GM10248 (cell line): ENCODE data around the gene CDK4.

Source experiments
- CTCF ChIA-PET: fragments of 300-600 bp; sonication (Branson Sonifier 250); formaldehyde crosslinking; extraction: SDS; loops from one replicate; lab custom pipeline; 2021; ENCODE audit warnings: antibody characterized with exemption; lab: Yijun Ruan, JAX
- POLR2A ChIA-PET: fragments of 350-650 bp; sonication (Branson Sonifier 250); formaldehyde crosslinking; extraction: SDS; loops from one replicate; lab custom pipeline; 2020; ENCODE audit warnings: antibody characterized with exemption; lab: Yijun Ruan, JAX
- DNase-seq: peaks from one replicate; pipeline ENCODE4 v3.0.0; 2012; ENCODE audit errors: extremely low spot score
- TF ChIP-seq, protein P1 (sequence below): IDR thresholded peaks from 2 replicates; pipeline ENCODE4 v1.5.1; 2012; ENCODE audit warnings: mild to moderate bottlenecking, low read depth; ENCODE audit errors: extremely low read depth, missing control alignments, control extremely low read depth

The CDK4 gene

DNA sequence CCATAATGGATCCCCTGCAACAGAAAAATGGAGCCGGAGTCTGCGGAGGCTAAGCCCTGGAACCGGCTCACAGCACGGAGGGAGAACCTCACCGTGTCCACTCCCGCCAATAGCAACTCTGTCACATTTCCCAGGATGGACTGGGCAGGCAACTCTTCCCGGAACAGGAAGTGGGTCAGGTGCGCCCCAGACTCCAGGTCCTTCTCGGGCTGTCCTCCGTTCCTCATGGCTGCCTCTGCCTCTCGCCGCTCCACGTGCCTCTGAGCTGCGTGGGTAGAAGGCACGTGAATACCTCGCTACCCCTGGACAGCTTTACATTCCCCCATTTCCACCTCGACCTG, 12.5 kb upstream of the CDK4 start:
- POLR2A ChIA-PET = no interaction called here

DNA sequence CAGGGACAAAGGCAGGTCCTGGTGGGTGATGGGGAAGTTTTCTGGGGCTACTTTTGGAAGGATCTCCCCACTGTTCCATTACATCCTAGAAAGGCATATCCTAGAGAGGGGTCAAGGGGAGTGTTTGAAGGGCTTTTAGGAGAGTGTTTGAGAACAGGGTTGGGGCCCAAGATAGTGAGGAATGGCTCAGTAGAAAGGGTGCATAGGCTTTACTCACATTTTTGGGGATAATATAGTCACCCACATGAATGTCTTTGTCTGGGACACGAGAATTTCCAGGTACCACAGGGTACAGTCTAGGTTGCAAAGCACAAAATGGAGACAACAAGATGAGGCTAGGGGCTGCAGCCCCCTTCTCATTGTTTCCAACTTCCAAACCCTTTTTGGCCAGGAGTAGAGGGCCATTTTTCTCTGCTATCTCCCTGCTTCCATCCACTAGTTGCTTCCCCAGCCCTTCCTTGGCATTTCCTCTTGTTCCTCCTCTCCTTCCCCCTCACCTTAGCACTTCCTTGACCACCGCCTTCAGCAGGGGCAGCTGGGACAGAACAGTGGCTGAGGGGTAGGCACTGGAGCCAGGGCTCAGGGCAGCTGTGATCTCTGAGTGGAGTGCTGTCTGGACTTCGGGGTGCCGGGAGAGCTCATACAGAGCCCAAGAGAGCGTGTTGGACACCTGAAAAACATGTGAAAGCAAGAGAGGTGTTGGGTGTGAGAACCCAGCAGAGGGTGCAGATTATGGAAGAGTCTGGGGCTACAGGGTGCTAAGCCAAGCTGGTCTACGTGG, 12.0 kb upstream of the CDK4 start:
- TF ChIP-seq, protein P1, sequence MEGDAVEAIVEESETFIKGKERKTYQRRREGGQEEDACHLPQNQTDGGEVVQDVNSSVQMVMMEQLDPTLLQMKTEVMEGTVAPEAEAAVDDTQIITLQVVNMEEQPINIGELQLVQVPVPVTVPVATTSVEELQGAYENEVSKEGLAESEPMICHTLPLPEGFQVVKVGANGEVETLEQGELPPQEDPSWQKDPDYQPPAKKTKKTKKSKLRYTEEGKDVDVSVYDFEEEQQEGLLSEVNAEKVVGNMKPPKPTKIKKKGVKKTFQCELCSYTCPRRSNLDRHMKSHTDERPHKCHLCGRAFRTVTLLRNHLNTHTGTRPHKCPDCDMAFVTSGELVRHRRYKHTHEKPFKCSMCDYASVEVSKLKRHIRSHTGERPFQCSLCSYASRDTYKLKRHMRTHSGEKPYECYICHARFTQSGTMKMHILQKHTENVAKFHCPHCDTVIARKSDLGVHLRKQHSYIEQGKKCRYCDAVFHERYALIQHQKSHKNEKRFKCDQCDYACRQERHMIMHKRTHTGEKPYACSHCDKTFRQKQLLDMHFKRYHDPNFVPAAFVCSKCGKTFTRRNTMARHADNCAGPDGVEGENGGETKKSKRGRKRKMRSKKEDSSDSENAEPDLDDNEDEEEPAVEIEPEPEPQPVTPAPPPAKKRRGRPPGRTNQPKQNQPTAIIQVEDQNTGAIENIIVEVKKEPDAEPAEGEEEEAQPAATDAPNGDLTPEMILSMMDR = no peak
- DNase-seq = no peak
- CTCF ChIA-PET = interaction anchor here (1.0 to 2.9 kb wide), 5 partner anchors 8 to 73 kb away, joined by 3 to 12 read pairs (median 5); partner anchors contain the start of genes CDK4 and TSFM
- POLR2A ChIA-PET = no interaction called here

More for the DNA sequence above, 12.5 kb upstream of the CDK4 start:
- CTCF ChIA-PET = interaction anchor here (0.6 to 2.3 kb wide), 6 partner anchors 8 to 181 kb away, joined by 3 to 7 read pairs (median 3); partner anchors contain the start of genes AVIL, CDK4 and TSFM
- no peak for DNase-seq
- TF ChIP-seq, protein P1 = no peak

DNA sequence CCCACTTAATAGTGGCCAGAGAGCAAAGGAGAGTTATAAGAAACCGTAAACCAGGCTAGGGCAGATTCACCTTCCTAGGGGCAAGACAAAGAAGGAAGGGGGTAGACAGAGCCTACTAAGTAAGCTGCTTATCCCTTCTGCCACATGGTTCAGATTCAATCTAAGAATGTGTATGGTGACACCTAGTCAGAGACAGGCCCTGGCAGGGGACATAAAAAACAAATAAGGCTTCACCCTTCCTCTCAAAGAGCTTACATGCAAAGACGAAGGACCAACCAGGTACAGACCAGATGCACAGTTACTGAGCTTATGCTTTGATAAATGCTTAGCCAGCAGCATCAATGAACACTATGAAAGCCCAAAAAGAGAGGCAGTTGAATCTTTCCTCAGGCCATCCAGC, 10.4 kb upstream of the CDK4 start:
- TF ChIP-seq, protein P1 = no peak
- POLR2A ChIA-PET = no interaction called here
- CTCF ChIA-PET = interaction anchor here (2.9 kb wide), 1 partner anchor 17 kb away, joined by 12 read pairs; no protein-coding TSS in a partner anchor
- no peak for DNase-seq

DNA sequence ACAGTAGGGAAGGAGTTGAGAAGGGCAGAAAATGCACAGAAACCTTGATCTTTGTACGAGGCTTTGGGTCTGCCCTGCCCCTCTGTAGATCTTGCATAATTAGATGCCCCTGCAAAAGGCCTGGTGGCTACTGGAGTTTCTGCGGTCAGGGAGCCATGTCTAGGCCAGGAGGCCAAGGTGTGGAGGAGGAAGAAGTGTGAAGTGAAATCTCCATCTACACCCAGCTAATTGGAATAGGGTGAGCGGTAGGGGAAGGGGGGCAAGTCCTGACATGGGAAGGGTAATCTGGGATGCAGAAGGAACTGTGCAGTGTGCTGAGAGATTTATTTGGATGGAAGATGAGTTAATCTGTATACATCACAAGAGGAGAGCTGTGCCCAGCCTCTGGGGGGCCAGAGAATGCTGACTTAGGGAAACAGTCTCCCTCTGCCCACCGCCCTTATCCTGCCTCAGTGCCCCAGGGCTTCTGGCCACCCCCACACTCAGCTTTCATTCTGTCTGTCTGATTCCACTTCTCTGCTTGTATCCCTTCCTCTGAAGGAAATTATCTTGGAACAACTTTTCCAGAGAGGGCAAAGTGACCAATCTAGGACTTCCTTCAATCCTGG, 9.4 kb upstream of the CDK4 start:
- TF ChIP-seq, protein P1 = no peak
- no peak for DNase-seq
- ChIA-PET CTCF (interaction anchor here (1.4 to 2.9 kb wide), 3 partner anchors 10 to 18 kb away, joined by 3 to 12 read pairs (median 6); partner anchors contain the start of genes CDK4, EEF1AKMT3 and METTL1), POLR2A (no interaction called here)

DNA sequence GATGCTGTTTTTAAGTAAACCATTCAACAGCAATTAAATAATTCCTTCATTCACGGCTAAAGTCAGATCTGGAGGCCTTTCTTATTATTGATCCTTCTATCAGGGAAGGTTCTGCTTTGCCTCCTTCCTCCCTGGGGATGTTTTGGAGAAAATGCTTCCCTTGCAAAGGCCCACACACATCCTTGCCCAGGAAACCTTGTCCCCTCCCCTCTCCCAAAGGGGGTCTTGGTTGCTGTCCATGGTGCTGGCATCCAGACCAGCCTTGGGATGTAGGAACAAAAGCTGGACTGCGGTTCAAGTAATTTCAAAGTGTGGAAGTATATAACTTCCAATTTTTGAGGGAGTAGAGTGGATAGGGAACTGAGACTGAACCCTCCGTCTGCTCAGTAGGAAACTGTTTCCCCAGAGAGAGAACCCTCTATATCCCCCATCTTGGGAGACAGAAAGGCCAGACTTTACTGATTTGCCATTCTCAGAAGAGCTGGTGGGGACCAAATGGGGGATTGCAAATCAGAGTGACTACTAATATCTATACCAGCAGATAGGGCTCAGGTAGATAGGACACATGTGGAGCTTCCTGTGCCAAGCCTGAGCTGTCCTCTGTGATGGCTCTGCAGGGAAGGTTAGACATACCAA, 8.4 kb upstream of the CDK4 start:
- ChIA-PET CTCF (interaction anchor here (1.2 to 2.3 kb wide), 6 partner anchors 9 to 177 kb away, joined by 3 to 8 read pairs (median 6); partner anchors contain the start of genes CDK4, EEF1AKMT3, METTL1 and TSPAN31), POLR2A (no interaction called here)
- TF ChIP-seq, protein P1 = no peak
- DNase-seq = no peak

DNA sequence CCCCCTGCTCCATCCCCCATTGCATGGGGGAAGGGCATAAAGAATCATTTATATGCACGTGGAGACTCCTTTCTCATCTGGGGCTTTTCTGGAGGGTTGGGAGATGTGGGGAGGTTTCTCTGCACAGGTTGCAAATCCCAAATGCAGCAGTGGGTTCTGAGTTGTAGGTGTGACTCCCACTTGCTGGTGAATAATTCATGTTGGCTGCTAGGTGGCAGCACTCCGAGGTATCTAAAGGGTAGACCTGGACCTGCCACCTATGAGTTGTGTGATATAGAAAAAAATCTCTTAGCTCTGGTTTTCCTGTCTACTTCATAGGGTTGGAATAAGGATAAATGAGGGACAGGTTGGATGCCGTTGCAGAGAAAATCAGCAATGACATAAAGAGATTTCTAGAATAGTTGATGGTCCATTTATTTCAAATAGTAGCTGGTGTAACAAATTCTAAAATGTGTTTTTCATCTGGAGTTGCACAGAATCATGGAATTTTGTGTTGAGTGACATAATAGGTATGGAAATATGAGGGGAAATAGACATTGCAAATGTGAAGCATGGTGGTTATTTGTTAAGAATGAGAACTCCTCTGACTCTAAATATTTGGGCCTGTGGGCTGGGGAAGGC, 7.4 kb upstream of the CDK4 start:
- CTCF ChIA-PET = interaction anchor here (0.6 to 2.3 kb wide), 12 partner anchors 8 to 176 kb away, joined by 3 to 12 read pairs (median 4); partner anchors contain the start of genes CYP27B1 and TSPAN31
- no peak for DNase-seq
- POLR2A ChIA-PET = no interaction called here
- TF ChIP-seq, protein P1 = peak; percentile 46
